Endothelial cell of umbilical vein (primary cell): Measurements from ENCODE around the gene SMC1B. TPM values are rescaled to one million over a fixed set of nuclear protein-coding genes. Genes with fewer than 3 reads are reported as not detected.

Source experiments
- BruUV-seq: library from RNA; stranded (reverse); fragments of 400-500 nt; replicated peaks from 2 replicates; lab custom pipeline; 2021; lab: Mats Ljungman, UMichigan
- CTCF ChIA-PET: fragments of 300-600, 350-600 bp; sonication (Branson Sonifier 250); formaldehyde crosslinking; loops from one replicate; lab custom pipeline; 2021; ENCODE audit warnings: antibody characterized with exemption, inconsistent platforms; lab: Charles Lee
- POLR2A ChIA-PET: fragments of 300-600, 350-600 bp; sonication (Branson Sonifier 250); formaldehyde crosslinking; loops from one replicate; lab custom pipeline; 2021; ENCODE audit warnings: antibody characterized with exemption, inconsistent platforms; lab: Charles Lee
- DNase-seq: peaks from one replicate; pipeline ENCODE4 v3.0.0-alpha.2; 2011; ENCODE audit warnings: low read depth, low spot score
- FAIRE-seq: peaks from 2 replicates; lab custom pipeline; 2011; peaks lifted over from hg19 to GRCh38; lab: Jason Lieb, UNC
- H2AFZ ChIP-seq: 2 replicates; pipeline ENCODE4 v1.6.0; 2012; ENCODE audit warnings: low read depth, low read length, control low read depth, inconsistent platforms
- H3K27ac ChIP-seq: 2 replicates; pipeline ENCODE4 v1.5.1; 2011; ENCODE audit warnings: low read depth, mild to moderate bottlenecking, control low read depth, low read length, moderate library complexity; ENCODE audit not compliant: insufficient read depth
- H3K27me3 ChIP-seq, 2 experiments: 2 replicates each; pipeline versions ENCODE4 v1.6.0 to v1.6.1; 2011; ENCODE audit warnings: low read length in 2 of 2, mixed read lengths in 1 of 2; ENCODE audit not compliant: control insufficient read depth in 2 of 2, insufficient read depth in 2 of 2
- H3K36me3 ChIP-seq, 2 experiments: 2 replicates in 1 of 2; 3 replicates in 1 of 2; pipeline ENCODE4 v1.5.1; 2011; ENCODE audit warnings: low read length in 2 of 2, mild to moderate bottlenecking in 1 of 2, moderate library complexity in 1 of 2; ENCODE audit not compliant: control insufficient read depth in 2 of 2, insufficient read depth in 2 of 2; ENCODE audit errors: extremely low read depth in 1 of 2
- H3K4me1 ChIP-seq: 3 replicates; pipeline ENCODE4 v1.5.1; 2011; ENCODE audit warnings: mild to moderate bottlenecking, low read length; ENCODE audit not compliant: control insufficient read depth, insufficient read depth; ENCODE audit errors: extremely low read depth
- H3K4me2 ChIP-seq: 2 replicates; pipeline ENCODE4 v1.6.1; 2011; ENCODE audit warnings: low read length, control low read depth, mixed read lengths; ENCODE audit not compliant: insufficient read depth
- H3K4me3 ChIP-seq, 3 experiments: fragments of 200-600 bp in 1 of 3; sonication (generic), shearing (Covaris generic) in 1 of 3; replicated peaks in 1 of 3; 2 replicates each; pipeline ENCODE4 v1.5.1; 2011 to 2016; ENCODE audit warnings: control low read depth in 3 of 3, low read length in 3 of 3, mild to moderate bottlenecking in 2 of 3, inconsistent platforms in 1 of 3, low read depth in 1 of 3, moderate library complexity in 1 of 3; ENCODE audit not compliant: insufficient read depth in 1 of 3
- H3K79me2 ChIP-seq: 2 replicates; pipeline ENCODE4 v1.6.0; 2012; ENCODE audit warnings: low read length, inconsistent platforms; ENCODE audit not compliant: control insufficient read depth, insufficient read depth
- H3K9ac ChIP-seq: replicated peaks from 2 replicates; pipeline ENCODE3; 2011; ENCODE audit warnings: low read length, control low read depth; ENCODE audit not compliant: insufficient read depth; ENCODE audit errors: extremely low read depth
- H3K9me1 ChIP-seq: replicated peaks from 3 replicates; pipeline ENCODE4 v1.6.0; 2011; ENCODE audit warnings: mild to moderate bottlenecking, low read length; ENCODE audit not compliant: control insufficient read depth, insufficient read depth; ENCODE audit errors: extremely low read depth
- H3K9me3 ChIP-seq: replicated peaks from 2 replicates; pipeline ENCODE4 v1.5.1; 2012; ENCODE audit warnings: low read length, inconsistent platforms; ENCODE audit not compliant: control insufficient read depth, insufficient read depth
- H4K20me1 ChIP-seq: replicated peaks from 2 replicates; pipeline ENCODE3; 2011; ENCODE audit warnings: mild to moderate bottlenecking, low read length; ENCODE audit not compliant: control insufficient read depth, insufficient read depth; ENCODE audit errors: extremely low read depth
- EZH2 ChIP-seq: IDR thresholded peaks from 2 replicates; pipeline ENCODE4 v1.6.1; 2012; ENCODE audit warnings: borderline replicate concordance, low read depth, mild to moderate bottlenecking, moderate library complexity, low read length, inconsistent platforms; ENCODE audit not compliant: severe bottlenecking
- FOS ChIP-seq: IDR thresholded peaks from 2 replicates; pipeline ENCODE4 v1.6.1; 2011; ENCODE audit warnings: mild to moderate bottlenecking, low read length, moderate library complexity, borderline replicate concordance; ENCODE audit not compliant: insufficient read depth
- GATA2 ChIP-seq: IDR thresholded peaks from 2 replicates; pipeline ENCODE4 v1.7.0; 2011; ENCODE audit warnings: low read depth, mild to moderate bottlenecking, moderate library complexity, mixed read lengths, low read length; ENCODE audit not compliant: insufficient read length, insufficient read depth
- JUN ChIP-seq: IDR thresholded peaks from 2 replicates; pipeline ENCODE4 v1.6.1; 2011; ENCODE audit warnings: borderline replicate concordance, low read depth; ENCODE audit not compliant: insufficient read length, insufficient read depth
- MAX ChIP-seq: IDR thresholded peaks from 2 replicates; pipeline ENCODE4 v1.6.1; 2011; ENCODE audit not compliant: insufficient read depth, insufficient read length
- MYC ChIP-seq: IDR thresholded peaks from one replicate; pipeline ENCODE4 v1.6.1; 2011; ENCODE audit warnings: mild to moderate bottlenecking, low read depth, low read length
- POLR2A ChIP-seq: IDR thresholded peaks from 2 replicates; pipeline ENCODE4 v1.6.1; 2012; ENCODE audit warnings: low read depth, mild to moderate bottlenecking, control low read depth, low read length
- POLR2AphosphoS5 ChIP-seq: IDR thresholded peaks from 2 replicates; pipeline ENCODE4 v1.6.1; 2012; ENCODE audit warnings: low read depth, mild to moderate bottlenecking, control low read depth, low read length, moderate library complexity; ENCODE audit not compliant: insufficient read depth
- dilution Hi-C: fragments of 300-500 bp; cut with MboI; formaldehyde crosslinking; loops from one replicate; pipeline ENCODE4 v1.15.0; 2019; ENCODE audit warnings: low sequenced_read_pairs; ENCODE audit not compliant: extremely low pct_ligation_motif_present
- intact Hi-C: fragments of 100-400 bp; cut with micrococcal nuclease; formaldehyde crosslinking; loops from one replicate; pipeline ENCODE4 v1.10.0; 2022
- polyA plus RNA-seq, 4 experiments: library from polyadenylated mRNA; depleted of rRNA in 3 of 4; stranded (reverse) in 3 of 4; unstranded in 1 of 4; fragments of >200 nt; gene quantifications; 2 replicates each; pipeline versions ENCODE4 v1.2.1 to v1.2.3, GENCODE V29; 2011 to 2012; ENCODE audit warnings: missing spikeins in 1 of 4
- total RNA-seq: library from RNA; stranded (reverse); gene quantifications from 2 replicates; pipeline ENCODE4 v1.2.3, GENCODE V29; 2021
- TF ChIP-seq, protein P1 (sequence below), 2 donors: IDR thresholded peaks; 1 replicate in 1 of 2; 2 replicates in 1 of 2; pipeline ENCODE4 v1.5.1; 2011; ENCODE audit warnings: low read length in 2 of 2, mild to moderate bottlenecking in 2 of 2, moderate library complexity in 2 of 2, control low read depth in 1 of 2, inconsistent platforms in 1 of 2, low read depth in 1 of 2; ENCODE audit not compliant: insufficient read depth in 1 of 2; ENCODE audit errors: extremely low read depth in 1 of 2

SMC1B gene
- total and polyA plus RNA-seq, 2 donors (not counting 3 experiments of a cell fraction or from before 2014, with no cell fraction given) = 0.07 TPM; not detected in 1

DNA sequence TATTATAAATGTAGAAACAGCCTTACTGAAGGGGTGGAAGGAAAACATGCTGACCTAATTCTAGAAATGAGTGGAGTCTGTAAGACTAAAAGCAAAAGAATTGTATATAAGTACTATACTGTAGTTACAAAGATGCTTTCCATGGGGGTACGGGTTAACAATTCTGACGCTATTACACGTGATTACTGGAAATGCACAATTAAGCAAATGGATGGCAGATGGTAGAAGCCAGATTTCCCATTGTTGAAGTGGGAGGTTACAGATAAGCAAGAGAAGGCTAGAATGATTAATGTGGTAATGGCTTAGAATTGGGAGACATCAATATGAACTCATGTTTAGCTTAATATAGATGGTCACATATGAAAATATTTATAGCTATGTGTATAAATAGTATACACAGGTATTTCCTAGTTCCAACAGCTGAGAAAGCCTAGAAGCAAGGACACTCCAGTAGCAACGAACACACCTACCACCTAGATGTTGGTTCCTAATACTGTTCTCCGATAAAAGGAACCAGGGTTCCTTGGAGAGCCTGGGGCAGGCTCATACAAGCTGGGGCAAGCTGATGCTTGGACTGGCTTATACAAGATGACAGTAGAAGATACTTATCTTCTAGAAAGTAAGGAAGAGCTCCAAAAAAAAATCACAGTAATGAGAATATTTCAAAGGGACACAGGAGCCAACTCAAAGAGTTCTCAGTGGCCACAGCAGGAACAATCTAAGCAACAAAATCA lies 13.5 kb downstream of the SMC1B start:
- Histone ChIP-seq H3K36me3 (no peaks in the 10 kb centered on the region), H2AFZ (no peak overlapping the region), H3K79me2 (no peaks in the 10 kb centered on the region), H3K4me3 (no peak overlapping the region), H3K9me3 (no peaks in the 10 kb centered on the region), H3K4me1 (no peaks in the 10 kb centered on the region), H3K27ac (no peak overlapping the region), H3K9me1 (no peaks in the 10 kb centered on the region), H4K20me1 (no peaks in the 10 kb centered on the region), H3K4me2 (no peak overlapping the region), H3K9ac (no peak overlapping the region), H3K27me3 (peaks cover 9 to 16% of the 10 kb centered on the region in 2 experiments)
- POLR2A ChIA-PET = no interaction called here
- CTCF ChIA-PET = interaction anchor here (2.6 kb wide), 1 partner anchor 17 kb away, joined by 11 read pairs; no protein-coding TSS in a partner anchor
- no TSS peak for BruUV-seq
- no peak for FAIRE-seq
- dilution Hi-C loops (no loop called here), intact Hi-C loops (no loop called here)
- TF ChIP-seq POLR2A (no peak), MAX (no peak), EZH2 (no peak), JUN (no peak), FOS (no peak), POLR2AphosphoS5 (no peak), MYC (no peak), GATA2 (no peak)
- TF ChIP-seq, protein P1, sequence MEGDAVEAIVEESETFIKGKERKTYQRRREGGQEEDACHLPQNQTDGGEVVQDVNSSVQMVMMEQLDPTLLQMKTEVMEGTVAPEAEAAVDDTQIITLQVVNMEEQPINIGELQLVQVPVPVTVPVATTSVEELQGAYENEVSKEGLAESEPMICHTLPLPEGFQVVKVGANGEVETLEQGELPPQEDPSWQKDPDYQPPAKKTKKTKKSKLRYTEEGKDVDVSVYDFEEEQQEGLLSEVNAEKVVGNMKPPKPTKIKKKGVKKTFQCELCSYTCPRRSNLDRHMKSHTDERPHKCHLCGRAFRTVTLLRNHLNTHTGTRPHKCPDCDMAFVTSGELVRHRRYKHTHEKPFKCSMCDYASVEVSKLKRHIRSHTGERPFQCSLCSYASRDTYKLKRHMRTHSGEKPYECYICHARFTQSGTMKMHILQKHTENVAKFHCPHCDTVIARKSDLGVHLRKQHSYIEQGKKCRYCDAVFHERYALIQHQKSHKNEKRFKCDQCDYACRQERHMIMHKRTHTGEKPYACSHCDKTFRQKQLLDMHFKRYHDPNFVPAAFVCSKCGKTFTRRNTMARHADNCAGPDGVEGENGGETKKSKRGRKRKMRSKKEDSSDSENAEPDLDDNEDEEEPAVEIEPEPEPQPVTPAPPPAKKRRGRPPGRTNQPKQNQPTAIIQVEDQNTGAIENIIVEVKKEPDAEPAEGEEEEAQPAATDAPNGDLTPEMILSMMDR (IDR thresholded peaks at IDR 0.05; ENCODE audit: extremely low read depth in 1 of 2, insufficient read depth in 1 of 2, low read depth in 1 of 2, low read length in 2 of 2) = no peak
- DNase-seq = no peak
